ENCODE measurements around the gene C5orf58. TPM values are rescaled to one million over a fixed set of nuclear protein-coding genes. Genes with fewer than 3 reads are reported as not detected.
A peak's percentile ranks its signal among the peaks of the same experiment; 100 is the strongest.

Gene C5orf58, protein sequence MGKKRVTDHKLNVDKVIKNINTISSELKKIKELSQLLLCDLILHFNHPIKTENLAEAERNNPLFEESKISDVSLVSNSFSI
- total RNA-seq = not detected in 2 replicates

- peak; percentile 17 for DNase-seq (ENCODE audit: low read depth)
- TF ChIP-seq CTCF (IDR thresholded peaks at IDR 0.05; ENCODE audit: insufficient read depth, low read depth, low read length) = no peak
- H3K4me3 ChIP-seq (ENCODE audit: low read depth, low read length) = peak within 1 kb of the TSS; percentile 51
Measured at GRCh38 chr5:170232786-170233185, at the start of gene C5orf58. Gene C5orf58, plus strand, starts transcription at chr5:170232985. Its CDS starts 1,992 bp downstream, at chr5:170234977.

GRCh38 chr5:170183816-170184687, 48.7 kb upstream of the C5orf58 start:
- no peak overlapping the region for H3K4me3 ChIP-seq (ENCODE audit: low read depth, low read length)
- TF ChIP-seq CTCF (IDR thresholded peaks at IDR 0.05; ENCODE audit: insufficient read depth, low read depth, low read length) = peak; percentile 84
- peak; percentile 39 for DNase-seq (ENCODE audit: low read depth)

- no peak for DNase-seq (ENCODE audit: low read depth)
- TF ChIP-seq CTCF (IDR thresholded peaks at IDR 0.05; ENCODE audit: insufficient read depth, low read depth, low read length) = no peak
- H3K4me3 ChIP-seq (ENCODE audit: low read depth, low read length) = no peak overlapping the region
Measured at GRCh38 chr5:170184737-170185136, 48.0 kb upstream of the C5orf58 start.

DNA sequence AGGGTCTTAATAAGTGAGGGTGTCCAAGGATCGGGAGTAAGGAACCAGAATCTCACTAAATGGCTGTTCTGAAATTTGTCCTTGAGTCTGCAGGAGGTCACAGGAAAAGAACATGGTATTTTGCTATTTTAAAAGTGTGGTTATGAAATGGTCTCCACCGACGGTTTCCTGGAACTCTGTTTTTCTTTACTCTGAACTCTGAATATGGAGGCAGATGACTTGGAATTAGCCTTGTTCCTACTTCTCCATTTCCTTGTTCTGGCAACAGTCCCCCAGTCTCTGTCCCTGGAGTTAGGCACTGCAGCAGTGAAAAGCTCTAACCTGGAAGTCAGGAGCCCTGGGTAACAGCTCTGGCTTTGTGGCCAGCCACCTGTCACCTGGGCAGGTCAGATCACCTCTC, 46.6 kb upstream of the C5orf58 start:
- DNase-seq (ENCODE audit: low read depth) = no peak
- no peak for TF ChIP-seq CTCF (IDR thresholded peaks at IDR 0.05; ENCODE audit: insufficient read depth, low read depth, low read length)
- no peak overlapping the region for H3K4me3 ChIP-seq (ENCODE audit: low read depth, low read length)

DNA sequence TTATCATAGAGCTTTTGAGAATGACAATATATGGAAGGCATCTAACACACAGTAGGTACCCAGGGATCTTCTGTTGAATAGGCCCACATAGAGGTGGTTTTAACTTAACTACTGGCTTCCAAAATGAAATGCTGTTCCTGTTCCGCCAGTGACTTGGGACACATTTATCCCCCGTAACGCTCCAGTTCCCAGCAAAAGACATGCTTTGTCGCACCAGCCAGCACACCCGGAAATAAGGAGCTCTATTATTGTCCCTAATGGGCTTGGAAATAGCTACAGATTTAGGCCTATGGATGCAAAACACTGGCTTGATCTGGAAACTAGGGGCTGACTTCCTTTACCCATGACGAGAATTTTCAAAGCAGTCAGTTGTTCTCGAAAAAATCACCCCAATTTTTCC, 45.9 kb upstream of the C5orf58 start:
- TF ChIP-seq CTCF (IDR thresholded peaks at IDR 0.05; ENCODE audit: insufficient read depth, low read depth, low read length) = no peak
- no peak overlapping the region for H3K4me3 ChIP-seq (ENCODE audit: low read depth, low read length)
- DNase-seq (ENCODE audit: low read depth) = no peak

GRCh38 chr5:170190436-170191134, 42.2 kb upstream of the C5orf58 start:
- no peak for DNase-seq (ENCODE audit: low read depth)
- H3K4me3 ChIP-seq (ENCODE audit: low read depth, low read length) = no peak overlapping the region
- TF ChIP-seq CTCF (IDR thresholded peaks at IDR 0.05; ENCODE audit: insufficient read depth, low read depth, low read length) = no peak
